Activated T-cell treated with anti-CD3 and anti-CD28 coated beads for 1 hour (primary cell): ENCODE data around the gene BPIFB6.

Experiments used
- DNase-seq: peaks from one replicate; pipeline ENCODE4 v3.0.0-alpha.2; 2020; ENCODE audit warnings: low read depth

BPIFB6 gene

DNA sequence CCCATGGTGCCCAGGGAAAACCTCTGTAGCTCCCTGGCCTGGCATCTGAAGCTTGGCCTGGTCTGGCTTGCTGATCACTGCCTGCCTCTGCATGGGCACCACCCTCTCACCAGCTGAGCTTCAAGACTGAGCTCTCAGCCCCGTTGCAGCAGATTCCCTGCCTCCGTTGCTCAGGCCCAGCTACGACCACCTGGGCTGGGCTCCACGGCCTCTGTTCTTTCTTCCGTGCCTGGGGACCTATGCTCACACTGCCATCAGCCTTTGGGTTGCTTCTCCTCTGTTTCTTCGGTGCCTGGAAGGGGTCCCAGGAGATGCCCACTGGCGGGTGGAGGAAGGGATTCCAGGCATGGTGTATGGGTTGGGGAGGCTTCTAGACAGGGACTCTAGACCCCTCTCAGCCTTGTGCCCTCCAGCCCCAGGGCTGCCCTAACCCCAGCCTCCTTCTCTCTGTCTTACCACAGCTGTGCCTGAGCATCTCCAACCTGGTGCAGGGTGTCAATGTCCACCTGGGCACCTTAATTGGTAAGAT is 14.8 kb upstream of the BPIFB6 start:
- DNase-seq = no peak

DNA sequence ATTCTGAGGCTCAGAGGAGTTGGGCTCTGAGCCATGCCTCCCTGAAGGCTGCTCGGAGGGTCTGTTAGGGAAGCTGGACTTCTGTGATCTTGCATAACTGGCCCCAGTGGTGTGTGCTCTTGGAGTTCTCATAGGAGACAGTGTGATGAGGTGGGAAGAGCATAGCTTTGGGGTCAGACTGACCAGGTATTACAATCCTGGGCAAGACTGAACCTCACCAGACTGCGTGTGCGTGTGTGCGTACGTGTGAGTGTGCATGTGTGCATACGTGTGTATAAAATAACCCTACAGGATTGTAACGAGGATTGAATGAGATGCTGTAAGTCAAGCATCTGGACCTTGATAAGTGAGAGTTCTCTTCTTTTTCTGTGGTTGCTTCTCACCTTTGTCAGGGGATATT is 13.9 kb upstream of the BPIFB6 start:
- no peak for DNase-seq

DNA sequence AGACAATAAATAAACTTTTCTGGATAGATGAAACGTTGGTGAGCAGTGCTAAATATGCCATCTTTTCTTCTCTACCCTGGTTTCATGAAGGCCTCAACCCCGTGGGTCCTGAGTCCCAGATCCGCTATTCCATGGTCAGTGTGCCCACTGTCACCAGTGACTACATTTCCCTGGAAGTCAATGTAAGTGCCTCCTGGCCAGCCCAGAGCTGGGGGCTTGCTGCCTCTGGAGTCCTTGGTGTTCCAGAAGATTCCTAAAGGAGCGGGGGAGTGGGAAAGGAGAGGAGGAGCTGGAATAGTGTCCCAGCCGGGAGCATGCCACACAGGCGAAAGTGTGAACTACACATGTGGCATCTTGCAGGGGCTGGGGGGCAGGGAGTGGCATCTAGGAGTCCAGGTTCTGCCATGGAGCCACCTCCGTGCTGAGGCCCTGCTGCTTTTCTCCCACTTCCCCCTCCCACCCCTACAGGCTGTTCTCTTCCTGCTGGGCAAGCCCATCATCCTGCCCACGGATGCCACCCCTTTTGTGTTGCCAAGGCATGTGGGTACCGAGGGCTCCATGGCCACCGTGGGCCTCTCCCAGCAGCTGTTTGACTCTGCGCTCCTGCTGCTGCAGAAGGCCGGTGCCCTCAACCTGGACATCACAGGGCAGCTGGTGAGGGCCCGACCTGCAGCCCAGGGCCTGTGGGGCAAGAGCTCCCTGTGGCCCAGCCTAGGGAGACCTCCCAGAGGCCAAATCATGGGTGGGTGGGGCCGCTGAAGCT is 13.1 kb upstream of the BPIFB6 start:
- DNase-seq = no peak

DNA sequence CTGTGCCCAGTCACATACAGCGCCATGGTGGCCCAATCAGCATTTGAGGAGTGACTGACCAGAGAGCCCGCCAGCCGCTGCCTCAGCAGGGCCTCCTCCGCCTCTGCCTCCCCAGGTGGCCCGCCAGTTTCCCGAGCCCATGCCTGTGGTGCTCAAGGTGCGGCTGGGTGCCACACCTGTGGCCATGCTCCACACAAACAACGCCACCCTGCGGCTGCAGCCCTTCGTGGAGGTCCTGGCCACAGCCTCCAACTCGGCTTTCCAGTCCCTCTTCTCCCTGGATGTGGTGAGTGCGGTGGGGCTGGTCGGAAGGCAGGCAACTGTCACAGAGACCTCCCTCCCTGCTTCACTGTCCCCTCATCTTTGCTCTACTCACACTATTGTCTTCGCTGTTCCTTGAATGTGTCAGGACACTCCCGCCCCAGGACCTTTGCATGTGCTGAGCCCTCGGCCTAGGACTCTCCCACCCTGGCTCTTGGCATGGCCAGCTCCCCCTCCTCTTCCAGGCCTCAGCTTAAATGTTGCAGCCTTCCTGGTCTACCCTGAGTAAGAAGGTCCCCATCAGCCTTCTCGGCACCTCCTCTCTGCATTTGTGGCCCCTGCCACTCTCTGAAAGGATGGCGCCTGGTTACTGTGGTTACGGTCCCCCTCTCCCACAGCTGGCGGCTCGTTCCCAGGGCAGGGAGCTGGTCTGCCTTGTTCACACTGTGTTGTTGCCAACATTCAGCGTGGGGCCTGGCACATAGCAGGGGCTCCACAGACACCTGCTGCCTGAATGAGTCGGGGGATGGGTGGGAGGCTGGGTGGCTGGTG is 11.8 kb upstream of the BPIFB6 start:
- no peak for DNase-seq

GRCh38 chr20:33020278-33021161 is 10.9 kb upstream of the BPIFB6 start:
- DNase-seq = no peak

GRCh38 chr20:33021879-33022278 is 9.6 kb upstream of the BPIFB6 start:
- no peak for DNase-seq

- no peak for DNase-seq
Observed at GRCh38 chr20:33022289-33022688, 9.2 kb upstream of the BPIFB6 start.

DNA sequence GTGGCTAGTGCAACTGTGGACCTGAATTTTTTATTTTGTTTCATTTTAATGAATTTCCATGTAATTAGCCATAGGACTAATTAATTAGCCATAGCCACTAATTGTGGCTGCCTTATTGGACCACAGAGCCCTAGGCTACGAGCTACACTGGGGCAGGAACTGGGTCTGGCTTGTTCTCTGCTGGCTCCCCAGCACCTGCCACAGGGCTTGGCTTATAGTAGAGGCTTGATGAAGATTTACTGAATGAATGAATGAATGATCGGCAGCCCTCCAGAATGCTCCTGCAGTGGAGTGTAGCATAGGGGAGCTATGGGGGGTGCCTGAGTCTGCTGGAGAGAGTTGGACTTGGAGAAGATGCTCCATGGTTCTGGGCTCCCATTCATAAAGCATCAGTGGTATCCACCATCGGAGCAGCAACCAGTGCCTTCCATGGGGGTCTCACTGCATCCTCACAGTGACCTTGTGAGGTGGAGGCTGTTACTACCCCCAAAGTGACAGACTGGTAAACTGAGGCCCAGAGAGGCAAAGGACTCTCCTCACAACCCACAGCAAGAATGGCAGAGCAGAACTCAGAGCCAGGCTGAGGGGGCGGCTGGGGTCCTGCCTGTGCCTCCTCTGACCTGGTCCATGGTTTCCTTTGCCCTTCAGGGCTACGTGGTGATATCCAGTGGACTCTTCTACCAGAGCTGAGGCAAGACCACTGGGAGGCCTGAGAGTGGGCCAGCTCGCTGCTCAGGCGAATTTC is 8.6 kb upstream of the BPIFB6 start:
- no peak for DNase-seq

DNA sequence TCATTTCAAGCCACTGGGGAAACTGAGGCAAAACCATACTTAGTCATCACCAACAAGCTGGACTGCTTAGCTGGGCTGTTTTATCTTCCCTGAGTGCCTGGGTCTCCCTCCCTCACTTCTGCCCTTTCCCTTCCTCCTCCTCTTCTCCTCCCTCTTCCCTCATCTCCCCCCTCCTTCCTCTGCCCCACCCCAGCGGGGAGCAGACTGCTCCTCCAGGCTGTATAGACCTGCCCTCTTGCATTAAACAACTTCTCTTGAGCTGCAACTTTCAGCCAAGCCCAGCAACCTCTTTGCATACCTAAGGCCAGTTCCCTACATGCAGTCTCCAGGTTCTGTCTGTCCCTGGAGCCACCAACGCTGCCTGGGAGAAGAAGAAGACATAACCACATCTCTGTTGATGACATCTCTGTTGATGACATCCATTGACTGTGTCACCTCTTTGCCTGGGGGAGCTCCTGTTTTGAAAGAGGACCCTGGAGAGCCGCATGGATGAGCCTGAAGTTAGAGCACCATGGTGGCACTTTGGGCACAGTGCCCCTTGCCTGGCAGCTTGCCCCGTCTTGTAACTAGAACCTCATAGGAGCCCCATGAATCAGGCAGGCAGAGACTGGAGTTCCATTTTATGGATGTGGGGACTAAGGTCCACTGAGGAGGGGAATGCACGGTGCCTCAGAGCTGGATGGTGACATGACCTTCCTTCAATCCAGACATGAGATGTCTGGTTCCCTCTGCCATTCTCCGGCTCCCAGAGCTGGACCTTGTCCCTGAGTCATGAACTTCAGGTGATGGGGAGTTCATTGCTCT is 7.8 kb upstream of the BPIFB6 start:
- DNase-seq = no peak

- no peak for DNase-seq
Observed at GRCh38 chr20:33024243-33024560, 7.2 kb upstream of the BPIFB6 start.

GRCh38 chr20:33024609-33025317 is 6.7 kb upstream of the BPIFB6 start:
- no peak for DNase-seq

GRCh38 chr20:33025318-33025876 is 6.1 kb upstream of the BPIFB6 start:
- DNase-seq = no peak

DNA sequence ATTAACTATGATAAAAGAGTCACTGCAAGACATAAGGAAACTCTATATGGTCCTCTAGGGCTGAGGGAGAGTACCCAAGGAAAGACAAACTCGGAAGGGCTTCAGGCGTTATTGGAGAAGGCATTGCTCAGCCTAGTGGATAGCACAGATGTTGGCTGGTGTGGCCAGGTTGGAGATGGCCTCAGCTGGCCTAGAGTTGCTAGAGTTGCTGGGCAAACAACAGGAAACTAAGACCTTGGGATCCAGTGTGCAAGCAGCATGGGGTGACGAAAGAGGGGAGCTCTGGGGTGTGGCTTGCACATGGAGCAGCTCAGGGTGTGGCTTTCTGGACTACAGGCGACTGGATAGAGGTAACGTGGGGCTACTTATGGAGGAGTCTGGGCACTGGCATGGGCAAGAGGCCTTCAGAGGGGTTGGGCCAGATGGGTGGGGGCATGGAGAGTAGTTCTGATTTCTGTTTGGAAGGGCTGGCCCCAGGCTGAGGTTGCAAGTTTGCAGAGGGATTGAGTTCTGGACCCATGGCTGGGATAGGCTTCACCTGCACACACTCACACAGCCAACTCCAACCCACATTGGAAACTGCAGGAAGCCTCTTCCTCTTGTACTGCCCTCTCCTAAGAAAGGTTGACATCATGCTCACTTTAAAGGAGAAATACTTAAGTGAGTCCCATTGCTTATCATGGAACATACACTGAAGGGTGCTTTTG is 5.2 kb upstream of the BPIFB6 start:
- DNase-seq = no peak

GRCh38 chr20:33026779-33027759 is 4.4 kb upstream of the BPIFB6 start:
- no peak for DNase-seq

- no peak for DNase-seq
Observed at GRCh38 chr20:33027769-33028751, 3.4 kb upstream of the BPIFB6 start.

GRCh38 chr20:33028875-33029274 is 2.6 kb upstream of the BPIFB6 start:
- DNase-seq = no peak

- no peak for DNase-seq
Observed at GRCh38 chr20:33030076-33030475, 1.4 kb upstream of the BPIFB6 start.
